Right atrium auricular region (tissue), 2 donors: ENCODE measurements around the gene RARRES2. TPM values are rescaled to one million over a fixed set of nuclear protein-coding genes. Genes with fewer than 3 reads are reported as not detected.
A peak's percentile ranks its signal among the peaks of the same experiment; 100 is the strongest.

Source experiments
- DNase-seq: peaks from one replicate; pipeline ENCODE4 v3.0.0-alpha.2; 2019; ENCODE audit warnings: low spot score
- H3K27ac ChIP-seq, 2 donors: fragments of 200-600 bp; sonication (generic); 1 replicate in 1 of 2; 2 replicates in 1 of 2; pipeline ENCODE4 v1.5.1; 2016 to 2019
- H3K27me3 ChIP-seq, 2 donors: fragments of 200-600 bp; sonication (generic); one replicate each; pipeline versions ENCODE4 v1.5.1 to v1.6.0; 2017 to 2019
- H3K36me3 ChIP-seq: fragments of 200-600 bp; sonication (generic); one replicate; pipeline ENCODE4 v1.5.1; 2016
- H3K4me1 ChIP-seq, 2 donors: fragments of 200-600 bp; sonication (generic); one replicate each; pipeline versions ENCODE4 v1.5.1 to v1.6.0; 2017 to 2019
- H3K4me3 ChIP-seq, 2 donors: fragments of 200-600 bp; sonication (generic); 1 replicate in 1 of 2; 2 replicates in 1 of 2; pipeline ENCODE4 v1.5.1; 2017 to 2019; ENCODE audit warnings: mild to moderate bottlenecking in 1 of 2, moderate library complexity in 1 of 2
- H3K9me3 ChIP-seq, 2 donors: fragments of 200-600 bp; sonication (generic); one replicate each; pipeline ENCODE4 v1.5.1; 2019
- total RNA-seq, 2 donors: library from RNA; depleted of rRNA; stranded (reverse); fragments of >200 nt; gene quantifications; one replicate each; pipeline ENCODE4 v1.1.0, GENCODE V29; 2016
- TF ChIP-seq, protein P1 (sequence below), 2 donors: fragments of 200-600 bp; sonication (generic); IDR thresholded peaks; one replicate each; pipeline ENCODE4 v1.5.1; 2019; ENCODE audit warnings: antibody characterized with exemption in 2 of 2

RARRES2 gene
- total RNA-seq, 2 donors from 2014 or later = 105 to 197 TPM

DNA sequence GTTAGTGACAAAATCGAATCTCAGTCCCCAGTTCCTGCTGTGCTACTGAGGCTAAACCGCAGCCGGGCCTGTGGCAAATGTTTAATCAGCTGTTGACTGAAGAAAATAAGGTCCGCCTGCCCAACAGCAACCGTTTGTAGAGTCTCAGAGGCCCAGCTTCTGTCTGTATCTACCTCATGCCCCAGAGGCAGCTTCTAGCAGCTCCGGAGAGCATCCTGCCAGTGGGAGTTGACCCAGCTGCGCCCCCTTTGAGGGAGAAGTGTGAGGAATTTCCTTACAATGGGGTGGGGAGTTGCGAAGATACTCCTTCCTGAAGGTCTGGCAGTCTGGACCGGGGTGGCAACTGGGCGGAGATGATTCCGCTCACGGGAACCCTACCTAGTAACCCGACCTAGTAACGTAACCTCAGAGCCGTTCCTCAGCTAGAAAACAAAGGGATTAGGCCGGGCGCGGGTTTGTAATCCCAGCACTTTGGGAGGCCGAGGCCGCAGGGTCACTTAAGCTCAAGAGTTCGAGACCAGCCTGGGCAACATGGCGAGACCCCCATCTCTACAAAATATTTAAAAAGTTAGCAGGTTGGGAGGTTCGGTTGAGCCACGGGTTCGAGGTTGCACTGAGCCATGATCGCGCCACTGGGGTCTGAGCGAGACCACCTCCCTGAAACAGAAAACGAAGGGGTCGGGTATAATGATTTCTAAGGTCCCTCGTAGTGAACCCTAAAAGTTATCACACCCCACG is 36.9 kb upstream of the RARRES2 start:
- H3K27me3 ChIP-seq = no peaks in the 10 kb centered on the region
- peaks cover 8% of the 10 kb centered on the region for H3K36me3 ChIP-seq
- H3K27ac ChIP-seq = peak overlapping the region; percentile 93 to 96
- TF ChIP-seq, protein P1, sequence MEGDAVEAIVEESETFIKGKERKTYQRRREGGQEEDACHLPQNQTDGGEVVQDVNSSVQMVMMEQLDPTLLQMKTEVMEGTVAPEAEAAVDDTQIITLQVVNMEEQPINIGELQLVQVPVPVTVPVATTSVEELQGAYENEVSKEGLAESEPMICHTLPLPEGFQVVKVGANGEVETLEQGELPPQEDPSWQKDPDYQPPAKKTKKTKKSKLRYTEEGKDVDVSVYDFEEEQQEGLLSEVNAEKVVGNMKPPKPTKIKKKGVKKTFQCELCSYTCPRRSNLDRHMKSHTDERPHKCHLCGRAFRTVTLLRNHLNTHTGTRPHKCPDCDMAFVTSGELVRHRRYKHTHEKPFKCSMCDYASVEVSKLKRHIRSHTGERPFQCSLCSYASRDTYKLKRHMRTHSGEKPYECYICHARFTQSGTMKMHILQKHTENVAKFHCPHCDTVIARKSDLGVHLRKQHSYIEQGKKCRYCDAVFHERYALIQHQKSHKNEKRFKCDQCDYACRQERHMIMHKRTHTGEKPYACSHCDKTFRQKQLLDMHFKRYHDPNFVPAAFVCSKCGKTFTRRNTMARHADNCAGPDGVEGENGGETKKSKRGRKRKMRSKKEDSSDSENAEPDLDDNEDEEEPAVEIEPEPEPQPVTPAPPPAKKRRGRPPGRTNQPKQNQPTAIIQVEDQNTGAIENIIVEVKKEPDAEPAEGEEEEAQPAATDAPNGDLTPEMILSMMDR (IDR thresholded peaks at IDR 0.05) = peak in 1 of 2 donors; percentile 32
- peaks cover 0 to 46% of the 10 kb centered on the region in 2 donors for H3K4me1 ChIP-seq
- H3K9me3 ChIP-seq = no peaks in the 10 kb centered on the region
- H3K4me3 ChIP-seq = peak overlapping the region; percentile 86 to 98
- peak; percentile 74 for DNase-seq

DNA sequence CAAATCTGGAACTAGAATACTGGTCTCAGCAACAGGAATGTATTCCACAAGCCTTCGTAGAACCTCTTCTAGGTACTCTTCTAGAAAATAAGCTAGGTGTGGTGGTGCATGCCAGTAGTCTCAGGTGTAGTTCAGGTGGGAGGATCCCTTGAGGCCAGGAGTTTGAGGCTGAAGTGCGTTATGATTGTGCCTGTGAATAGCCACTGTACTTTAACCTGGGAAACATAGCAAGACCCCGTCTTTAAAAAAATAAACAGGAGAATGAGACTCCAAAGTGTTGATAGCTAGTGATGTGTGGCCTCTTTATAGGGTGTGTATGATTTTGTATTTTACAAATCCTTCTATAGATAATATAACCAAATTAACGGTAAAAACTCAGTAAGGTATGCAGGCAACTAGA is 36.2 kb upstream of the RARRES2 start:
- Histone ChIP-seq H3K27ac (peak overlapping the region in 1 of 2 donors; percentile 96), H3K36me3 (peaks cover 11% of the 10 kb centered on the region), H3K4me3 (no peak overlapping the region), H3K4me1 (peaks cover 0 to 52% of the 10 kb centered on the region in 2 donors), H3K27me3 (no peaks in the 10 kb centered on the region), H3K9me3 (no peaks in the 10 kb centered on the region)
- no peak for DNase-seq
- TF ChIP-seq, protein P1 (IDR thresholded peaks at IDR 0.05) = no peak

DNA sequence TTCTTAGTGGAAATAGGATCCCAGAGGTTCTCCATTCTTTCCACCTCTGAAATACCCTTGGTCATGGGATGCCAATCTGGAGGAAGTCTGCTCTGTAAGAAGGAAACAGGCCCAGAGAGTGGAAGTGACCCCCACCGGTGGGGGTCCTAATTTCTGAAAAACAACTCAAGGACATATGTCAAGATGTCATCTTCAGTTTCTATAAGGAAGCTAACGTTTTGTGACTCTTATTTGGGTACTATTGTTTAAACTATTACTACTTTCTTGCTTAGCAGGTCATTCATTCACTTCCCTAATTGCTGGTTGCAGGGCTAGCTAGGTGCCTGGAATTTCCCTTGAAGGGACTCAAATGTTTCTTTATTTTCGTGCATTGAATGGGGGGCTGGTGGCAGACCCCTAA is 35.8 kb upstream of the RARRES2 start:
- Histone ChIP-seq H3K9me3 (no peaks in the 10 kb centered on the region), H3K27me3 (no peaks in the 10 kb centered on the region), H3K27ac (no peak overlapping the region), H3K4me1 (peaks cover 0 to 49% of the 10 kb centered on the region in 2 donors), H3K4me3 (no peak overlapping the region), H3K36me3 (peaks cover 16% of the 10 kb centered on the region)
- no peak for DNase-seq
- TF ChIP-seq, protein P1 (IDR thresholded peaks at IDR 0.05) = no peak

DNA sequence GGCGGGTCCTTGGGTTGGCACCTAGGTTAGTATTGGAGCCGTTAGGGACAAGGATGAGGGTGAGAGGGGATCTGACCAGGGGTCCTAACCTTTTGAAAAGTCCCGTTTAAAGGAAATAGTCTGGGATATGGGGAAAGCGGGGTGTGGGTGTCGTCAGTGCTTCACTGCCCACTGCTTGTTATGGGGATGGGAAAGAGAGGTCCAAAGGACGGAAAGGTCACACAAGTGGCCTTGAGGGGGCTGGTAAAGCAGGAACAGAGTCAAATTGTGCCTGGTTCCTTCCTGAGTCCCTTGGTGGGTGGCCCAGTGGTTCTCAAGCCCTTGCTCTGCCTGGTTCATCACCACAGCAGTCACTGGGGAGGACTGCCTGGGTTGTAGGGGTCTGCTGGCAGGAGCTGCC is 35.1 kb upstream of the RARRES2 start:
- TF ChIP-seq, protein P1 (IDR thresholded peaks at IDR 0.05) = no peak
- Histone ChIP-seq H3K4me3 (no peak overlapping the region), H3K9me3 (no peaks in the 10 kb centered on the region), H3K27ac (peak overlapping the region in 1 of 2 donors; percentile 10), H3K4me1 (peaks cover 0 to 48% of the 10 kb centered on the region in 2 donors), H3K27me3 (no peaks in the 10 kb centered on the region), H3K36me3 (peaks cover 22% of the 10 kb centered on the region)
- no peak for DNase-seq

GRCh38 chr7:150375662-150376521 is 34.5 kb upstream of the RARRES2 start:
- Histone ChIP-seq H3K36me3 (peaks cover 29% of the 10 kb centered on the region), H3K27me3 (no peaks in the 10 kb centered on the region), H3K9me3 (no peaks in the 10 kb centered on the region), H3K4me3 (no peak overlapping the region), H3K4me1 (peaks cover 0 to 49% of the 10 kb centered on the region in 2 donors), H3K27ac (no peak overlapping the region)
- DNase-seq = no peak
- TF ChIP-seq, protein P1 (IDR thresholded peaks at IDR 0.05) = no peak
